ENCODE measurements around the gene TAF11L8.
"Not testable (repeated sequence)": the region's sequence is repeated elsewhere in the genome, so short reads cannot be mapped to it uniquely, and the experiment has no call there.

TAF11L8 gene

GRCh38 chr5:17604951-17605350 lies 14.2 kb upstream of the TAF11L8 start:
- DNase-seq (ENCODE audit: insufficient read length, low spot score) (no peak), FAIRE-seq (no peak)
- TF ChIP-seq CTCF (IDR thresholded peaks at IDR 0.05; ENCODE audit: insufficient read depth, missing control alignments) = no peak

DNA sequence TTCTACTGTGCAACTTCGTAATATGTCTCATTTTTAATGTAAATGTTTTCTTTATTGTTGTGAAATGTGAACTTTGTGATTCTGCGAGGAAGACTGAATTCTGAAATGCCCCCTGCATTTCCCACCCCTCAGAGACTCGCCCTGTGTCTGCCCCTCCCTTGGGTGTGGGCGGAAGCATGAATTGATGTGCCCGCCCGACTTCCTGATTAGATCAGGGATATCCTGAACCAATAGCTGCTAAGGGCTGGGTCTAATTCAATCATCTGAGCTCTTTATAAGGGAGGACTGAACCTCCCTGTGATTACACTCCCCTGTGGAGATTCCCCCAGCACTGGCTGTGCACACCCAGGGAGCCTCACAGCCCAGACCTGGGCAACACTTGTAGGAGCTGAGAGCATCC lies 13.1 kb upstream of the TAF11L8 start, which contains the start of gene TAF11L11:
Gene TAF11L11 (plus strand): TSS at position 304 of the 400 bp plus-strand sequence.
- not testable (repeated sequence) for DNase-seq (ENCODE audit: insufficient read length, low spot score); FAIRE-seq

DNA sequence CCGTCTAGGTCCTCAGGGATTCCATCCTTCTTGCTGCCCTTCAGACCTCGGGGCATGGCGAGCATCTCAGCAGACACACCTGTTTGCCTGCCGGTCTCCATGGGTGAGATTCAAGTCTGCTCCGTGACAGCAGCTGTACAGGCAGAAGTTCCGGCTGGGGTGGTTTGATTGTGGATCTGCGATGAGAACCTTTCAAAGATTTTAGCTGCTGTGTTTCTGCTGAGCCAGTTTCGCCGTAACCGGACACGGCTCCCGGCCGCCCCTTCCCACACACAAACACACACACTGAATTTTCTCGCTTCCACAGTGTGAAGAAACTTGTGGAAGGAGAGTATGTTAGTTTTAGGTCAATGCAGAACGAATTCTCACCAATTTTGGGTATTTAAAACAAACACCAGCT lies 7.0 kb upstream of the TAF11L8 start, which contains the start of gene TAF11L10:
Gene TAF11L10 (minus strand): TSS at position 101 of the 400 bp plus-strand sequence.
- DNase-seq (ENCODE audit: insufficient read length, low spot score); FAIRE-seq: not testable (repeated sequence)

GRCh38 chr5:17594255-17594654 lies 3.5 kb upstream of the TAF11L8 start, which contains the start of gene TAF11L9:
TSS of gene TAF11L9 (minus strand) at chr5:17594394.
- not testable (repeated sequence) for FAIRE-seq; DNase-seq (ENCODE audit: insufficient read length, low spot score)

DNA sequence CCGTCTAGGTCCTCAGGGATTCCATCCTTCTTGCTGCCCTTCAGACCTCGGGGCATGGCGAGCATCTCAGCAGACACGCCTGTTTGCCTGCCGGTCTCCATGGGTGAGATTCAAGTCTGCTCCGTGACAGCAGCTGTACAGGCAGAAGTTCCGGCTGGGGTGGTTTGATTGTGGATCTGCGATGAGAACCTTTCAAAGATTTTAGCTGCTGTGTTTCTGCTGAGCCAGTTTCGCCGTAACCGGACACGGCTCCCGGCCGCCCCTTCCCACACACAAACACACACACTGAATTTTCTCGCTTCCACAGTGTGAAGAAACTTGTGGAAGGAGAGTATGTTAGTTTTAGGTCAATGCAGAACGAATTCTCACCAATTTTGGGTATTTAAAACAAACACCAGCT lies 5.1 kb downstream of the TAF11L8 start, which contains the start of gene TAF11L7:
Gene TAF11L7 (minus strand): TSS at position 101 of the 400 bp plus-strand sequence.
- not testable (repeated sequence) for FAIRE-seq

More for the DNA sequence above, 5.1 kb downstream of the TAF11L8 start, which contains the start of gene TAF11L7:
- DNase-seq (ENCODE audit: insufficient read length, low spot score) = not testable (repeated sequence)
